Measurements from ENCODE around the gene ELK3. TPM values are rescaled to one million over a fixed set of nuclear protein-coding genes. Genes with fewer than 3 reads are reported as not detected.
A peak's percentile ranks its signal among the peaks of the same experiment; 100 is the strongest.

ELK3 gene
- total RNA-seq, 4 donors from 2014 or later = 10.1 to 25.3 (median 23.4) TPM

- no peak overlapping the region for H3K4me3 ChIP-seq
- H3K36me3 ChIP-seq = no peaks in the 10 kb centered on the region
- H3K9me3 ChIP-seq = no peaks in the 10 kb centered on the region
- peaks cover 0 to 42% (median 8%) of the 10 kb centered on the region in 3 donors for H3K4me1 ChIP-seq
- H3K27ac ChIP-seq = peak overlapping the region in 1 of 4 donors; percentile 15
- ATAC-seq = no peak
- WGBS, 2 donors (ENCODE audit: low coverage in 1 of 2) = 81% methylated on average over 8 of the region's 8 CpGs; no CpG with 5 or more reads in 1 of the 2 donors
- TF ChIP-seq EP300 (IDR thresholded peaks at IDR 0.05) (no peak), CTCF (IDR thresholded peaks at IDR 0.05) (no peak), POLR2A (IDR thresholded peaks at IDR 0.05) (no peak), POLR2AphosphoS5 (IDR thresholded peaks at IDR 0.05) (no peak)
- H3K27me3 ChIP-seq = no peaks in the 10 kb centered on the region
These were observed 21.7 kb downstream of the ELK3 start for GRCh38 chr12:96215919-96216273.

DNA sequence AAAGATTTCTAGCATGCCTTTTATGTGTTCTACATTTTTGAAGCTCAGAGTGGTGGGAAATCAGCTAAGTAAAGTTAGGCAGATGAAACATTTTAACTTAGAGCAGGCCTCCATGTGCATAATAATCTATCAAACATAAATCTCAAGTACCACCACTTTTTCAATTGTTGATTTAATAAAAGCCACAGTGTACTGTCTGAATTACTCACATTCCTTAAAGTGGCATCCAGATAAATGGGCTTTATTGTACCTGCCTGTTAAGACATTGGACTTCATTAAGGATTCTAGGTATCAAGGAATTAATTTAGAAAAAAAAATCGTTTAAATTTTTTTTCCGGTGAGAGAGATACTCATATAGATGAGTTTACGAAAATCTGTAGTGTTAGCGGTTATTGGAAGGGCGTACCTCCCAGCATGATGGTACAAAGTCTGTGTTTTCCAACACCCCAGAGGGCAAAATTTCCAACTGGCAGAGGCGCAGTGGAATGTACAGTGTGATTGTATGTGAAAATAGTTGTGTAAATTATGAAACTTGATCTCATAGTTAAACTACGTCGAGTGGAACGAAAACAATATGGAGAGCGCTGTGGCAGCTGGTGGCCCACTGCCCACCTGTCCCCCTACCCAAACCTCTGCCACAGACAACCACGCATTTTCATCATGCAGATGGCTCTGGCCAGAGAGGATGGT, 25.0 kb downstream of the ELK3 start:
- no peak overlapping the region for H3K4me3 ChIP-seq
- no peaks in the 10 kb centered on the region for H3K36me3 ChIP-seq
- no peak for ATAC-seq
- no peaks in the 10 kb centered on the region for H3K27me3 ChIP-seq
- peaks cover 0 to 39% (median 0%) of the 10 kb centered on the region in 3 donors for H3K4me1 ChIP-seq
- 91 to 92% methylated on average over 7 of the region's 11 CpGs for WGBS, 2 donors (ENCODE audit: low coverage in 1 of 2)
- TF ChIP-seq POLR2A (IDR thresholded peaks at IDR 0.05) = no peak
- no peak for TF ChIP-seq POLR2AphosphoS5 (IDR thresholded peaks at IDR 0.05)
- no peak for TF ChIP-seq CTCF (IDR thresholded peaks at IDR 0.05)
- TF ChIP-seq EP300 (IDR thresholded peaks at IDR 0.05) = no peak
- no peaks in the 10 kb centered on the region for H3K9me3 ChIP-seq
- no peak overlapping the region for H3K27ac ChIP-seq

GRCh38 chr12:96219700-96220206, 25.6 kb downstream of the ELK3 start:
- Histone ChIP-seq H3K36me3 (no peaks in the 10 kb centered on the region), H3K4me1 (peaks cover 0 to 42% (median under 1%) of the 10 kb centered on the region in 3 donors), H3K27ac (no peak overlapping the region), H3K4me3 (no peak overlapping the region), H3K9me3 (no peaks in the 10 kb centered on the region), H3K27me3 (no peaks in the 10 kb centered on the region)
- TF ChIP-seq POLR2AphosphoS5 (IDR thresholded peaks at IDR 0.05) (no peak), EP300 (IDR thresholded peaks at IDR 0.05) (no peak), CTCF (IDR thresholded peaks at IDR 0.05) (no peak), POLR2A (IDR thresholded peaks at IDR 0.05) (no peak)
- peak; percentile 20 for ATAC-seq
- WGBS, 2 donors (ENCODE audit: low coverage in 1 of 2) = 58 to 70% methylated on average over 9 to 13 of the region's 15 CpGs

- Histone ChIP-seq H3K36me3 (no peaks in the 10 kb centered on the region), H3K4me3 (no peak overlapping the region), H3K4me1 (peaks cover 0 to 42% (median 8%) of the 10 kb centered on the region in 3 donors), H3K27ac (no peak overlapping the region), H3K27me3 (no peaks in the 10 kb centered on the region), H3K9me3 (no peaks in the 10 kb centered on the region)
- no peak for TF ChIP-seq EP300 (IDR thresholded peaks at IDR 0.05)
- TF ChIP-seq CTCF (IDR thresholded peaks at IDR 0.05) = no peak
- TF ChIP-seq POLR2A (IDR thresholded peaks at IDR 0.05) = no peak
- TF ChIP-seq POLR2AphosphoS5 (IDR thresholded peaks at IDR 0.05) = no peak
- 100% methylated on average over 1 of the region's 5 CpGs for WGBS, 2 donors (ENCODE audit: low coverage in 1 of 2)
- no peak for ATAC-seq
These were observed 26.7 kb downstream of the ELK3 start for GRCh38 chr12:96220902-96221301.

- no peaks in the 10 kb centered on the region for H3K27me3 ChIP-seq
- H3K27ac ChIP-seq = no peak overlapping the region
- H3K4me1 ChIP-seq = peaks cover 0 to 42% (median 8%) of the 10 kb centered on the region in 3 donors
- no peak for TF ChIP-seq POLR2AphosphoS5 (IDR thresholded peaks at IDR 0.05)
- TF ChIP-seq POLR2A (IDR thresholded peaks at IDR 0.05) = no peak
- no peak for TF ChIP-seq CTCF (IDR thresholded peaks at IDR 0.05)
- TF ChIP-seq EP300 (IDR thresholded peaks at IDR 0.05) = no peak
- ATAC-seq = no peak
- 84 to 90% methylated on average over 2 to 6 of the region's 6 CpGs for WGBS, 2 donors (ENCODE audit: low coverage in 1 of 2)
- H3K4me3 ChIP-seq = no peak overlapping the region
- no peaks in the 10 kb centered on the region for H3K36me3 ChIP-seq
- no peaks in the 10 kb centered on the region for H3K9me3 ChIP-seq
These were observed 27.2 kb downstream of the ELK3 start for GRCh38 chr12:96221391-96221790.
